NB4 (cell line): ENCODE data around the gene VPS9D1.

Source experiments
- DNase-seq: peaks from one replicate; pipeline ENCODE4 v3.0.0; 2010; ENCODE audit warnings: low read depth
- H3K4me3 ChIP-seq: one replicate; pipeline ENCODE4 v1.5.1; 2011; ENCODE audit warnings: mild to moderate bottlenecking, low read depth, low read length, moderate library complexity
- CTCF ChIP-seq: IDR thresholded peaks from one replicate; pipeline ENCODE4 v1.5.1; 2012; ENCODE audit warnings: low read depth, low read length
- MYC ChIP-seq: IDR thresholded peaks from 2 replicates; pipeline ENCODE4 v1.6.1; 2011; ENCODE audit warnings: low read depth, low read length
- POLR2A ChIP-seq: IDR thresholded peaks from 2 replicates; pipeline ENCODE4 v1.6.1; 2011; ENCODE audit warnings: mild to moderate bottlenecking; ENCODE audit not compliant: insufficient read length; ENCODE audit errors: extremely low read depth
- TF ChIP-seq, protein P1 (sequence below): IDR thresholded peaks from 2 replicates; pipeline ENCODE4 v1.6.1; 2011; ENCODE audit warnings: low read depth, low read length

The VPS9D1 gene

DNA sequence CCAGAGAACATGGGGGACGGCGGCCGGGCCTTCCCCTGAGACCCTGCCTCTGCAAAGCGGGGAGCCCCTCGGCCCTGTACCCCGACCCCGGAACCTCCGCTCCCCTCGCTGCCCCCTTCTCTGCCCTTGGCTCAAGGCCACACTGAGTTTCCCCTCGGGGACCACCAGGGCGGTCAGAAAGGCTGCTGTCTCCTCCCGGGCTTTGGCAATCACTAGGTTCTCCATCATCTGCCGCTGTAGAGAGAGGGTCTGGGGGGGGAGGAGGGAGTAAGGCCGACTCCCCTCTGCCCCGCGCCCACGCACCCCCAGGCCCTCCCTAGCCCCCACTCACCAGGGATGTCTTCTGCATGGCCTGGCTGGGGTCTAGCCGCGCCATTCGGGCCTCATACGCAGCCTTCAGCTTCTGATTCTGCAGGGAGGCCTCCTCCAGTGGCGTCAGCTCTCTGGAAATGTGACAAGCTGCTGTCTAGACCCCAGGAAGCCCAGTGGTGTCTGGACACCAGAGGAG lies 8.4 kb downstream of the VPS9D1 start:
- DNase-seq: peak; percentile 47
- no peak for TF ChIP-seq POLR2A
- peak overlapping the region; percentile 73 for H3K4me3 ChIP-seq

DNA sequence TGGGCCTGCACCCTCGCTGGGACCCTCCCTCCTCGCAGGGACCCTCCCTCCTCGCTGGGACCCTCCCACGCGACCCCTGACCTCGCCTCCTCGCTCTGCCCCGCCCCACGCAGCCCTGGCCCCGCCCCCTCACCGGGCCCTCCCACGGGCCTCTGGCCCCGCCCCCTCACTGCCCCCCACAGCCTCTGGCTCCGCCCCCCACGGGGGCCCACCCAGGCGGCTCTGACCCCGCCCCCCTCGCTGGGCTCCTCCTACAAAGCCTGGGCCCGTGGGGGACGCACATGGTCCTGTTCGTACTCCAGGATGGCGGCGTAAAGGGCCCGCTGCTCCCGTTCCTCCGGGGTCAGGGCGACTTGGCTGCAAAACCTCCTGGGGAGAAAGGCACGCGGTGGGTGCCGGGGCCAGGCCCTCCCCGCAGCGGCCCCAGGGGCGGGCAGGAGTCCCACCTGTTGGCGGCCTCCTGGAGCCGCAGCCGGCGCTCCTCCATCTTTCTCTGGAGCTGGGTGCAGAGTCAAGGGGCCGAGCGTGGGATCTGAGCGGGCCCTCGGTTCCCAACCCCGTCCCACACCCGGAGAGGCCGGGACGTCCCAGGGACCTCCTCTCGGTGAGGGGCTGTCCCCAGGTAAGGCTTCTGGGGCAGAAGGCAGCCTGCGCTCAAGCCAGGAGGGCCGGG lies 9.0 kb downstream of the VPS9D1 start:
- peak overlapping the region; percentile 73 for H3K4me3 ChIP-seq
- peak; percentile 79 for DNase-seq

GRCh38 chr16:89710709-89711564 lies 9.8 kb downstream of the VPS9D1 start:
- DNase-seq: no peak
- TF ChIP-seq POLR2A (no peak), CTCF (no peak), MYC (no peak)
- TF ChIP-seq, protein P1, sequence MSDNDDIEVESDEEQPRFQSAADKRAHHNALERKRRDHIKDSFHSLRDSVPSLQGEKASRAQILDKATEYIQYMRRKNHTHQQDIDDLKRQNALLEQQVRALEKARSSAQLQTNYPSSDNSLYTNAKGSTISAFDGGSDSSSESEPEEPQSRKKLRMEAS: no peak
- H3K4me3 ChIP-seq: no peak overlapping the region

More for the DNA sequence above, 9.0 kb downstream of the VPS9D1 start:
- TF ChIP-seq, protein P1: peak; percentile 95
- TF ChIP-seq MYC (peak; percentile 96), POLR2A (peak; percentile 85), CTCF (no peak)

DNA sequence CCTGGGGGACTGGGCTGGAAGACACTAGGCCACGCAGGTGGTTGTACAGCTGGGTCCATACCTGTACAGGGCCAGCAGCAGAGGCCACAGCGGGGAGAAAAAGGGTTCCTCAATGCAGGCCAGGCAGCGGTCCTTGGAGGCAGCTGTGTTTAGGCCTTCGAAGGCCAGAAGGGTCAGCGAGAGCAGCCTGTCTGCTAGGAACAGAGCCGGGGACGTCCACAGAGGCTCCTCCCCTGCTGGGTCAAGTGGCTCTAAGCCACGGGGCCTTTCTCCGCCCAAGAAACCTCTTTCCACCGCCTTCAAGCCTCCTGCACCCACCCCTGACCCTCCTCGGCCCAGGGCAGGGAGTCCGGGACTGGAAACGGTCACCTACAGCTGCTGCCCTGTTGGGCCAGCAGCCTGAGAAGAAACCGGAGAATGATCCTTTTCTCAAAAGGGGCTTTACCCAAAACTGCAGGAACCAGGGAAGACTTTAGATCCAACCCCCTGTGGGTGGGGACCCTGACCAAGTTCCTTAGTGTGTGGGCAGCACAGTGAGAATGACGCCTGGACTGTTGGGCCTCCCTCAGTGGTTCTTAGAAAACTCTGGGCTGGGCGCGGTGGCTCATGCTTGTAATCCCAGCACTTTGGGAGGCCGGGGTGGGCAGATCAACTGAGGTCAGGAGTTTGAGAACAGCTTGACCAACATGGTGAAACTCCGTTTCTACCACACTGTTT lies 10.8 kb downstream of the VPS9D1 start:
- no peak for TF ChIP-seq CTCF
- TF ChIP-seq, protein P1: no peak
- no peak for TF ChIP-seq MYC
- TF ChIP-seq POLR2A: no peak
- H3K4me3 ChIP-seq: no peak overlapping the region
- DNase-seq: no peak

GRCh38 chr16:89709166-89709565 lies 11.5 kb downstream of the VPS9D1 start:
- no peak for DNase-seq
- TF ChIP-seq, protein P1: no peak
- TF ChIP-seq MYC: no peak
- TF ChIP-seq POLR2A: no peak
- no peak for TF ChIP-seq CTCF
- no peak overlapping the region for H3K4me3 ChIP-seq

GRCh38 chr16:89708481-89708931 lies 12.2 kb downstream of the VPS9D1 start:
- no peak overlapping the region for H3K4me3 ChIP-seq
- DNase-seq: no peak
- TF ChIP-seq POLR2A: no peak
- TF ChIP-seq CTCF: no peak
